ENCODE results near the gene MC5R.

DNA sequence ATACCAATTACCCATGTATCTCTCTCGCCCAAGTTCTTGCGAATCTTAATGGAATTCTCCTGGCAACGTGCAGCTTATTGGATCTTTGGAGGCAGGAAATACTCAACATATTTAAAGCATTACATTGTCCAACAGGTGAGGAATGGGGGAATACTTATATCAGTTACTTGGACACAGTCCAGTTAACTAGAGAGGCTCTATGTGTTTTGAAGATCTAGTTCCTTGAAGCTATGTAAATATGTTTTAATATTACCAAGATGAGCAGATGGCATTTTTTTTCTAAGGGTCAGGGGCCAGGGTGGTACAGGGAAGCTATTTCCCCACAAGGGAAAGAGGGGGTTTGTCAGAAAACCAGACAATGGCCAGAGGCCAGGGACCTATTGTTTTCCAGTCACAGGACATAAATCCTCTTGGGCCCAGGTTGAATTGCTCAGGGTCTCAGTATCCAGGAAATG lies 26.8 kb upstream of the MC5R start:
- TF ChIP-seq, protein P1, sequence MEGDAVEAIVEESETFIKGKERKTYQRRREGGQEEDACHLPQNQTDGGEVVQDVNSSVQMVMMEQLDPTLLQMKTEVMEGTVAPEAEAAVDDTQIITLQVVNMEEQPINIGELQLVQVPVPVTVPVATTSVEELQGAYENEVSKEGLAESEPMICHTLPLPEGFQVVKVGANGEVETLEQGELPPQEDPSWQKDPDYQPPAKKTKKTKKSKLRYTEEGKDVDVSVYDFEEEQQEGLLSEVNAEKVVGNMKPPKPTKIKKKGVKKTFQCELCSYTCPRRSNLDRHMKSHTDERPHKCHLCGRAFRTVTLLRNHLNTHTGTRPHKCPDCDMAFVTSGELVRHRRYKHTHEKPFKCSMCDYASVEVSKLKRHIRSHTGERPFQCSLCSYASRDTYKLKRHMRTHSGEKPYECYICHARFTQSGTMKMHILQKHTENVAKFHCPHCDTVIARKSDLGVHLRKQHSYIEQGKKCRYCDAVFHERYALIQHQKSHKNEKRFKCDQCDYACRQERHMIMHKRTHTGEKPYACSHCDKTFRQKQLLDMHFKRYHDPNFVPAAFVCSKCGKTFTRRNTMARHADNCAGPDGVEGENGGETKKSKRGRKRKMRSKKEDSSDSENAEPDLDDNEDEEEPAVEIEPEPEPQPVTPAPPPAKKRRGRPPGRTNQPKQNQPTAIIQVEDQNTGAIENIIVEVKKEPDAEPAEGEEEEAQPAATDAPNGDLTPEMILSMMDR (IDR thresholded peaks at IDR 0.05): no peak
- TF ChIP-seq POLR2A (IDR thresholded peaks at IDR 0.05): no peak

Data from heart left ventricle (tissue), 13 donors.